Lung (tissue), 12 donors: ENCODE data around the gene FANCE. TPM values are rescaled to one million over a fixed set of nuclear protein-coding genes. Genes with fewer than 3 reads are reported as not detected.
"Not testable (repeated sequence)": the region's sequence is repeated elsewhere in the genome, so short reads cannot be mapped to it uniquely, and the experiment has no call there.

ENCODE experiments used
- ATAC-seq: fragments of 200-7000 bp; cut with Tn5 transposase; one replicate; pipeline ENCODE4 v1.9.1; 2020; ENCODE audit warnings: moderate number of reproducible peaks; ENCODE audit not compliant: insufficient read depth, low FRiP score
- DNase-seq, 3 donors: peaks; one replicate each; pipeline ENCODE4 v3.0.0-alpha.2; 2013 to 2017
- H3K27ac ChIP-seq, 2 donors: one replicate each; pipeline ENCODE4 v1.5.1; 2013; ENCODE audit warnings: mild to moderate bottlenecking in 2 of 2, moderate library complexity in 2 of 2, control low read depth in 1 of 2, inconsistent platforms in 1 of 2, low read depth in 1 of 2, low read length in 1 of 2
- H3K27me3 ChIP-seq, 3 donors: one replicate each; pipeline ENCODE4 v1.5.1; 2013; ENCODE audit warnings: low read length in 2 of 3; ENCODE audit not compliant: control insufficient read depth in 3 of 3, insufficient read depth in 3 of 3
- H3K36me3 ChIP-seq, 4 donors: one replicate each; pipeline ENCODE4 v1.5.1; 2013; ENCODE audit warnings: low read length in 4 of 4, mild to moderate bottlenecking in 1 of 4, moderate library complexity in 1 of 4; ENCODE audit not compliant: control insufficient read depth in 4 of 4, insufficient read depth in 4 of 4
- H3K4me1 ChIP-seq, 5 donors: one replicate each; pipeline ENCODE4 v1.5.1; 2013; ENCODE audit warnings: low read length in 5 of 5, mild to moderate bottlenecking in 2 of 5, moderate library complexity in 1 of 5; ENCODE audit not compliant: control insufficient read depth in 5 of 5, insufficient read depth in 5 of 5
- H3K4me3 ChIP-seq: one replicate; pipeline ENCODE4 v1.5.1; 2013; ENCODE audit warnings: mild to moderate bottlenecking, control low read depth, moderate library complexity
- H3K9ac ChIP-seq, 2 donors: one replicate each; pipeline ENCODE4 v1.5.1; 2013; ENCODE audit warnings: low read length in 2 of 2, control low read depth in 1 of 2; ENCODE audit not compliant: insufficient read depth in 1 of 2
- H3K9me3 ChIP-seq, 4 donors: one replicate each; pipeline ENCODE4 v1.5.1; 2013; ENCODE audit warnings: low read length in 3 of 4, mild to moderate bottlenecking in 1 of 4, moderate library complexity in 1 of 4; ENCODE audit not compliant: control insufficient read depth in 4 of 4, insufficient read depth in 3 of 4
- CTCF ChIP-seq: IDR thresholded peaks from 2 replicates; pipeline ENCODE4 v1.5.1; 2012; ENCODE audit warnings: mild to moderate bottlenecking; ENCODE audit errors: control extremely low read depth, extremely low read depth
- WGBS, 2 donors: extraction: QIAGEN DNeasy Blood & Tissue Kit; methylation state at CpG; one replicate each; pipeline ENCODE4 v1.1.7; 2013; 5-methylcytosine and 5-hydroxymethylcytosine counted together
- polyA plus RNA-seq, 2 donors: library from polyadenylated mRNA; stranded (reverse); fragments of 200-250 nt; gene quantifications; one replicate each; pipeline ENCODE4 v1.2.1, GENCODE V29; 2013
- total RNA-seq, 2 donors: library from RNA; depleted of rRNA in 1 of 2; stranded (reverse); fragments of >200 nt in 1 of 2; gene quantifications; one replicate each; pipeline ENCODE4 v1.2.1, GENCODE V29; 2014 to 2021
- donor health status: control.
- donor health status: control.
- donor health status: Bipolar disorder and iron deficiency.
- donor health status: healthy.
- donor health status: DM: yes; HTN: yes; CAD: no.

Gene FANCE
- total and polyA plus RNA-seq, 4 donors: 3.1 to 7.3 (median 6.3) TPM

GRCh38 chr6:35435074-35435837 lies 16.9 kb upstream of the FANCE start:
- DNase-seq (no peak), ATAC-seq (no peak)
- peaks cover 0 to 5% (median 2%) of the 10 kb centered on the region in 5 donors for H3K4me1 ChIP-seq
- no peaks in the 10 kb centered on the region for H3K9me3 ChIP-seq
- 77 to 90% methylated on average over 16 of the region's 16 CpGs for WGBS, 2 donors
- no peaks in the 10 kb centered on the region for H3K36me3 ChIP-seq
- TF ChIP-seq CTCF: no peak
- H3K27ac ChIP-seq: no peak overlapping the region
- H3K9ac ChIP-seq: no peak overlapping the region
- H3K27me3 ChIP-seq: no peaks in the 10 kb centered on the region
- H3K4me3 ChIP-seq: no peak overlapping the region

DNA sequence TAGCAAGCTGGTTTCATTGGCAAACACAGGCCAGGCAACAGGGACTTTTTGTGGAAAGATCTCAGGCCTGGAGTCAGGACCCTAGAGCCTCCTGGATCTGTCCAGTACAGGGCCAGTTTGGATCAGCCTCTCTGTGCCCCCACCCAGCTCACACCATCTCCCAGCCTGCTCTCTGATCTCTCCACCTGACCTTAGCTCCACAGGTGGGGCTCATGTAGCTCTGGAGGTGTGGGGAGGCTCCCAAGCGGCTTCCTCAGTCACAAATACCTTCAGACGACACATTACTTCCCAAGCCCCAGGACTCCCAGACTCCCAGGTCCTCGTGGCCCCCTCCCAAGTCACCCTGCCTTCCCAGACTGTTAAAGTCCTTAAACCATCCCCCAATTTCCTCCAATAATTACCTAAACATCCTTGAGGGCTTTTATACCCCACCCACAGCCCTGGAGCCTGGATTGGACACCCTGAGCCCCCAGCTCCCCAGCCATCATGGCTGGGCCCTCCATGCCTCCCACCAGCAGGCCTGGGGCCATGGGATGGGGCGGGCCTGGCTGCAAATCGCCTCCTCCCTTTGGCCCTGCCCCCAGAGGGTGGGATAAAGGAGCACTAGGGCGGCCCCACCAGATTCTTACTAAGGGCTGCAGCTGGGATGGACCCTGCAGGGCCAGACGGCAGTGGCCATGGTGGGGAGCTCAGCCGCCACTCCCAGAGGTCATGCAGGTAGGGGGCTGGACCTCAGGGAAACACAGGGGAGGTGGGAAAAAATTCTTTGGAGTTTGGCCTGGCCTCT lies 15.9 kb upstream of the FANCE start:
- no peak for TF ChIP-seq CTCF
- Histone ChIP-seq H3K27me3 (no peaks in the 10 kb centered on the region), H3K4me1 (peaks cover 0 to 5% (median 2%) of the 10 kb centered on the region in 5 donors), H3K4me3 (no peak overlapping the region), H3K27ac (no peak overlapping the region), H3K9me3 (no peaks in the 10 kb centered on the region), H3K36me3 (no peaks in the 10 kb centered on the region), H3K9ac (no peak overlapping the region)
- DNase-seq (no peak), ATAC-seq (no peak)
- WGBS, 2 donors: 86 to 95% methylated on average over 8 of the region's 8 CpGs

- ATAC-seq: not testable (repeated sequence)
These were observed 13.6 kb upstream of the FANCE start for GRCh38 chr6:35438378-35439065.

DNA sequence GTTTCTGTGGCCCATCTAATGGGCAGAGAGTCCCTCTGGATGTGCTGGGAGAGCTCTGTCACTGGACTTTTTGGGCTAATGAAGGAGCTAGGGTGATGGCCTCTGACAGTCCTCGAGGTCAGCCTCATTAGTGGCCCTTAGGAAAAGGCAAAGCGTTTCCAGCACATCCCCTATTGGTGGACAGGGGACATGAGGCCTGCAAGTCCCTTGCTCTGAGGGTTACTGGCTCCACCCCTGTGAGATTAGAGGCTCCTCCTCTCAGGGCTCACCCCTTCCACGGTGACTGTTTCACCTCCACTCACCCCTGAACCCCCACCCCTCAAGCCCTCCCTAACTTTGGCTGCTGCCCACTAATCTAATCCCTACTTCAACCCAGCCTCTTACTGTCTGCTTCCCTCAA lies 12.8 kb upstream of the FANCE start:
- Histone ChIP-seq H3K27me3 (no peaks in the 10 kb centered on the region), H3K36me3 (no peaks in the 10 kb centered on the region), H3K27ac (no peak overlapping the region), H3K4me3 (no peak overlapping the region), H3K9me3 (no peaks in the 10 kb centered on the region), H3K4me1 (peaks cover 0 to 5% (median 2%) of the 10 kb centered on the region in 5 donors), H3K9ac (no peak overlapping the region)
- no peak for TF ChIP-seq CTCF
- DNase-seq (no peak), ATAC-seq (no peak)
- WGBS, 2 donors: 43 to 62% methylated on average over 3 of the region's 3 CpGs

More at GRCh38 chr6:35438378-35439065, 13.6 kb upstream of the FANCE start:
- H3K27ac ChIP-seq, H3K9ac ChIP-seq, H3K4me1 ChIP-seq, DNase-seq, H3K9me3 ChIP-seq, H3K36me3 ChIP-seq, H3K4me3 ChIP-seq, H3K27me3 ChIP-seq: not testable (repeated sequence)
- 96 to 97% methylated on average over 7 of the region's 7 CpGs for WGBS, 2 donors
